ENCODE measurements around the gene OR51B4.
"Not testable (repeated sequence)": the region's sequence is repeated elsewhere in the genome, so short reads cannot be mapped to it uniquely, and the experiment has no call there.

OR51B4 gene

DNA sequence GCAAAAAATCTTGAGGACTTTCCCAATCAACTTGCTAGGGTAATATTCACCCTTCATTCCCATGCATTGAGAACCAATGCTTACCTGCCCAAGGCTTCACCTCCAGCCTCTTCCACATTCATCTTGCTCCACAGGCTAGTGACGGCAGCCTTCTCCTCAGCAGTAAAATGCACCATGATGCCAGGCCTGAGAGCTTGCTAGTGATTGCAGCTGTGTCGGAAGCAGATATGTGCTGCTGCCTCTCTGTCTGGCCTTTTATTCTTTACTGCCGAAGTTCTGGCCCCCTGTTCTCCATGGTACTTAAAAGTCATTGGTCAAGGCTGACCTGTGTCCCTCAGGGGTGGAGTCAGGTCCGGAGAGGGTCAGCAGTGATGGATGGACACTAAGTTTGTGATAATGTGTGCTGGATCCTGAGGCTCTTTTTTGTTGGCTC, 32.0 kb downstream of the OR51B4 start, which contains the start of gene HBE1:
Gene HBE1, minus strand, starts transcription at position 231 of the 433 bp plus-strand sequence. Its CDS starts 55 bp downstream, at position 176.
- no peak for DNase-seq

- no peak for DNase-seq
Observed at GRCh38 chr11:5267033-5267563, 34.6 kb downstream of the OR51B4 start.

DNA sequence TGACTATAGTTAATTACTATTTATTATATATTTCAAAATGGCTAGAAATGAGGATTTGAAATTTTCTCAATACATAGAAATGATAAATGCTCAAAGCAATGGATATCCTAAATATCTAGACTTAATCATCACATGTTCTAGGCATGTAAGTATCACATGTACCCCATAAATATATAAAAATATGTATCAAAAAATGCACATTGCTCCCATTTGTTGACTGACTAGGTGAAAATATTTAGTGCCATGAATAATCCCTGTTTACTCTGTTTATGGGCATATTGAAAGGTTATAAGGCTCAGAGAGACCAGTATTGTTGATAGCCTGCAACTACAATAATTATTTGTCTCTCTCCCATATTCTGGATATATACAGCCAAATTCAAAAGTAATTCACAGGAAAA, 35.1 kb downstream of the OR51B4 start:
- no peak for DNase-seq

GRCh38 chr11:5265832-5266231, 35.9 kb downstream of the OR51B4 start:
- DNase-seq = no peak

GRCh38 chr11:5258543-5259262, 43.0 kb downstream of the OR51B4 start:
- no peak for DNase-seq

DNA sequence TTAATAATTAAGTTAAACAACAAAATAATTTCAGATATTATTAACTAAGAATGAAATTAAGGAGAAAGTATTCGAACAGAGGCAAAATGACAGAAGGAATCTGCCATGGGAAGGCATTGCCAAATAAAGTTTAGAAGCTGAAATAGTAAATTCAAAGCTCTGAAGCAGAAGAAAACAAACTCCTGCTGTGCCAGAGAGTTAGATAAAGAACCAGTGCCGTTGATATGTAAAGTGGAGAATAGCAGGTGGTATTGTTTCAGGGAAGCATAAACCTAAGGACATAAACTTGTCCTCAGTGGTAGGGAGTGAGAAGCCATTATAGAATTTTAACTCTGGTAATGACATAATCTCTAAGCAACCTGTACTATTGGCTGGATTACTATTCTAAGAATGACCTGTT, 44.5 kb downstream of the OR51B4 start:
- DNase-seq = no peak

DNA sequence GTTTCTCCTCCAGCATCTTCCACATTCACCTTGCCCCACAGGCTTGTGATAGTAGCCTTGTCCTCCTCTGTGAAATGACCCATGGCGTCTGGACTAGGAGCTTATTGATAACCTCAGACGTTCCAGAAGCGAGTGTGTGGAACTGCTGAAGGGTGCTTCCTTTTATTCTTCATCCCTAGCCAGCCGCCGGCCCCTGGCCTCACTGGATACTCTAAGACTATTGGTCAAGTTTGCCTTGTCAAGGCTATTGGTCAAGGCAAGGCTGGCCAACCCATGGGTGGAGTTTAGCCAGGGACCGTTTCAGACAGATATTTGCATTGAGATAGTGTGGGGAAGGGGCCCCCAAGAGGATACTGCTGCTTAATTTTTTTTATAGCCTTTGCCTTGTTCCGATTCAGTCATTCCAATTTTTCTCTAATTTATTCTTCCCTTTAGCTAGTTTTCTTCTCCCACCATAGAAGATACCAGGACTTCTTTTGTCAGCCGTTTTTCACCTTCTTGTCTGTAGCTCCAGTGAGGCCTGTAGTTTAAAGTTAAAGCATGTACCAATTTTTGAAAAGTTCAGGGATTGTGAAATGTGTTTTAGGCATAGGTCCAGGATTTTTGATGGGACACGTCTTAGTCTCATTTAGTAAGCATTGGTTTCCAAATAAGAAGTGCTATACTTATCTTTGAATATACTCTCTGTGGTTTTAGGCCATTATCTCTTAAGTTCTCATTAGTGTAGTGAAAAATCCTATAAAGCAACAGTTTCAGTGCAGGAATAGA, 46.9 kb downstream of the OR51B4 start, which contains the start of gene HBG2:
Gene HBG2, minus strand, starts transcription at position 136 of the 768 bp plus-strand sequence. Its CDS starts 53 bp downstream, at position 83.
- DNase-seq = not testable (repeated sequence)

DNA sequence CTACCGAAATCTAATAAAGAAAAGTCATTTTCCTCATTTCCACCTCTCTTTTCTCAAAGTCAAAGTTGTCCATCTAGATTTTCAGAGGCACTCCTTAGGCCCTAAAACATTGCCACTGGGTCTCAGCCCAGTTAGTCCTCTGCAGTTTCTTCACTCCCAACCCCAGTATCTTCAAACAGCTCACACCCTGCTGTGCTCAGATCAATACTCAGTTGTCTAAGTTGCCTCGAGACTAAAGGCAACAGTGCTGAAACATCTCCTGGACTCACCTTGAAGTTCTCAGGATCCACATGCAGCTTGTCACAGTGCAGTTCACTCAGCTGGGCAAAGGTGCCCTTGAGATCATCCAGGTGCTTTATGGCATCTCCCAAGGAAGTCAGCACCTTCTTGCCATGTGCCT, 47.7 kb downstream of the OR51B4 start:
- DNase-seq = not testable (repeated sequence)

- DNase-seq = not testable (repeated sequence)
Observed at GRCh38 chr11:5253440-5253839, 48.3 kb downstream of the OR51B4 start.

DNA sequence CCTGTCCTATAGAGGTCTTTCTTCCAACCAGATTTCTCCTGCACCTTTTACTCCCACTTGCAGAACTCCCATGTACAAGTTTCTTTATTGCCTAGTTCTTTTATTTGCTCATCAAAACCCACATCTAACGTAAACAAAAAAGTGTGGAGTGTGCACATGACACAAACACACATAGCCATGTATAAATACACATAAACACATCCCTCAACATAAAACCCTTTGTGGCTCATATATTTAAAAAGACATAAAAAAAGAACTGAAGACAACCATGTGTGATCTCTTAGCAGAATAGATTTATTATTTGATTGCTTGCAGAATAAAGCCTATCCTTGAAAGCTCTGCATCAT, 48.9 kb downstream of the OR51B4 start:
- DNase-seq = no peak

GRCh38 chr11:5252192-5252918, 49.4 kb downstream of the OR51B4 start:
- no peak for DNase-seq

DNA sequence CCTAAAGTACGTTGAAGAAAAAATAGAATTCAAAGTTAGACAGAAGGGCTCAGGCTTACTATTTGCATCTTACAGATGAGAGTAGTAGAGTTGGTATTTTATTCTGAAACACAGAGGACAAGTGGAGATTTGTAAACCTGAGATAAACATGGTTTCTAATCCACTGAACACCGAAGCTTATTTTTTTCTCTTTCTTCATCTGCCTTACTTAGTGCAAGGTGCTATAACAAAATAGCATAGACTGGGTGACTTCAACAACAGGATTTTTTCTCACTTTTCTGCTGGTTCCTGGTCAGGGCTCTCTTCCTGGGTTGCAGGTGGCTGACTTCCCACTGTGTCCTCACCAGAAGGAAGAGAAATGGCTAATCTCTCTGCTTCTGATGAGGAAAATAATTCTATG, 50.0 kb downstream of the OR51B4 start:
- no peak for DNase-seq
